UCSD-AML1 (cell line): ENCODE data around the gene HSPA12A.

Experiments used
- DNase-seq: peaks from one replicate; lab custom pipeline; 2025; ENCODE audit not compliant: unreplicated experiment; lab: John Stamatoyannopoulos, UW

Gene HSPA12A

DNA sequence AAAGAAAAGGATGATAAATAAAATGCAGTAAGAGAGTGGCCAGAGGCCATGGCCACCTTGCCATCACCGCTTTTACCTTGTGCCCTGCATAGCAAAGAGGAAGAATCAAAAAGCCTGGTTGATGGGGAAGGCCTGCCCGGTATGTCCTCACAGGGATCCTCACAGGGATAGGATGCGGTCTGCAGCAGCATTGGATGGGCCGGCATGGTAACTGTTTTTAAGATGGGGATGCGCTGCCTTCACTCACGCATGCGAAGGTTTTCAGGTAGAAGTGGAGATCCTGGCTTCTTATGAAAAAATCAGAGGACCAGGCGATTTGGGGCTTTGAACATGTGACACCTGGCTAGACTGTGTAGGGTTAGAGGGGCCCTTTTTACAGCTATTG lies 109.2 kb downstream of the HSPA12A start:
- no peak for DNase-seq

DNA sequence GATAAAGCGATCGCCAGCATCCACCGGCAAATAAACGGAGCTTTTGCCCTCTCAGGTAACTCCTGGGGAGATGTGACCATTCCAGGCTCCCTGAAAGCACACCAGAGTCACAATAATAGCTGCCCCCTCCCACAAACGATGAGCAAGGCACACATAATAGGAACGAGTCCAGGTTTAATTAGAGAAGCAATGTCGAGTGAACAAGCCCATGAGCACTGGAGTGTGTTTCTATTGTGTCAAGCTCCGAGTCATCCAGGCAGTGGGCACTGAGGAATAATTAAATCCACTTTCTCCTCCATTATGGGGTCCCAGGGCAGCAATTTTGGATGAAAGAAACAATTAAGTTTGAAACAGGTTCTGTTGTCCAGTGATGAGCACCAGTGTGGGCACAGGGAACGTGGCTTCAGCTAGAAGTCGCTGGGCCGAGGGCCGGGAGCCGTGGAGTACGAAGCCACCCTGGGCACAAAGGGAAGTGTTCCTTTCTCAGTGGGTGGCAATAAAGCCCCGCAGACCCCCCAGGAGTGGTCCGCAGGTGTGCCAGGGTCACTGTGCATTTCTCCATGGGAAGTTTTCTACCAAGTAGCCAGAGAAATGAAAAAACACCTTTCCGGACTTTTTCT lies 109.7 kb downstream of the HSPA12A start:
- DNase-seq: no peak

DNA sequence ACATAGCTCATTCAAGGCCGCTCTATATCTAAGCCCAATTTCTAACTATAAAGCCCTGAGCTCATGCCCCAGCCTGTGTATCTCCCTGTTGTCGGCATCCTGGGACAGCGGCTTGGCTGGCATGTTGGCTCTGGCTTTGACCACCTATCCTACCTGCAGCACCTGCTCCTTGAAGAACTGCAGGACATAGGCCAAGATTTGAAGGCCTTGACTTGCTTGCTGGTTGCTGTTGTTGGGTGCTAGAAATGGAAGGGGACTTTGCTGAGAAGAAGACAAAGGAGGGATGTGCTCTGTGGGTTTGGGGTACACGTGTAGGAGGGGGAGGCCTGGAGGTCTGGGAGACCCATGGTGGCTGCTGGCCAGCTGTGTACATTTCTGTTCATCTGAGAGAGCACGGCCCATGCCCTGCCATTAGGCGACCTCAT lies 110.5 kb downstream of the HSPA12A start:
- no peak for DNase-seq

DNA sequence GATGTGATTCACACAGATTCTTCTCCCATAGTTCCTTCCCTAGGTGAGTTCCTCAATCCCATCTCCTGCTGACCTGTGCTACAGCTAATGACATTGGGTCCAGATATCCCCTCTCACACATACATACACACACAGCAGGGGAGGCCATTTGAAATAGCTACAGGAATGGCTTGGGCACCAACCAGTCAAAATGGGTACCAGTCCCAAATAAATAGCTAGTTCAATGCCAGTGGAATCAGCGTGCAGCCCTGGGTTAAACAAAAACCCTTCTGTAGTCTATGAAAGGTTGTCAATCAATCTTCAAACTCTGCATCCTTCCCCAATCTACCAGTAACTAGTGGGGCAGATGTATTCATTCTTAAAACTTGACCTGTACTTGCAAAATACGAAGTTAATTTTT lies 112.3 kb downstream of the HSPA12A start:
- no peak for DNase-seq

DNA sequence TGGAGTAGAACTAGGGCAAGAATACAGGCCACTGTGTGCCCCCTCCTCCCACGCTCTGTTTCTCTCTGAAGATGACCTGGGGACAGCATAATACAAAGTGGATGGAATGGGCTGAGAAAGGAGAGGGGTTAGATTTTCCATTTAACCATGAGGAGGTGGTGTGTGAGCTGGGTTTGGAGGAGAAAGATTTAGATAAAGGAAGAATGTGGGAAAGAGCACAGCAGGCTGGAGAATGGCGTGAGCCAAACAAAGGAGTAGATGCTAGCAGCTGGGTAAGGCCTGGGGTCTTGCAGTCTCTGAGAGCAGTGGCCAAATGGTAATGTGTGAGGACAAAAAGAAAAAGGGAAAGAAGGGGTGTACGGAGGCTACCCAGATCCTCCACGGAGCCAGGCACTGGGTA lies 113.0 kb downstream of the HSPA12A start:
- DNase-seq: no peak

DNA sequence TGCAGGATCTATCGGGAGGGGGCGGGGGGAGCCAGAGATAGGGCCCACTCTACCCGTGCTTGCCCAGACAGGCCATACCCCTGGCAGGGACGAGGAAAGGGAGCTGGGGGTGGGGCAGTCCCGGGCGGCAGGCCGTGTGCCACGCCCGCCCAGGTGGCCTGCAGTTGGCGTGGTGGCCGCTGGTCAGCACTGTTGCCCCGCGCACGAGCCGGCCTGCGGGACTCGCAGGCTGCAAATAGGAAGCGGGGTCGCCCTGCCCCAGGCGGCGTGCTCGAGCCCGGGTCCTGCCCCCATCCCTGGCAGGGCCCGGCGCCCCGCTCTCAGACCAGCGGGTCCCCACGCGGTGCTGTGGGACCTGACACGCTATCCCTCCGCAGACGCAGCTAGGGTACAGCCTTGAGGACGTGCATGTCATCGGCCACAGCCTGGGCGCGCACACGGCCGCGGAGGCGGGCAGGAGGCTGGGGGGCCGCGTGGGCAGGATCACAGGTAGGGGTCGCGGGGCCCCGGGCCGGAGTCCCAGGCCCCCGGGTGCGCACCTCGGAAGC lies 114.9 kb downstream of the HSPA12A start:
- no peak for DNase-seq

DNA sequence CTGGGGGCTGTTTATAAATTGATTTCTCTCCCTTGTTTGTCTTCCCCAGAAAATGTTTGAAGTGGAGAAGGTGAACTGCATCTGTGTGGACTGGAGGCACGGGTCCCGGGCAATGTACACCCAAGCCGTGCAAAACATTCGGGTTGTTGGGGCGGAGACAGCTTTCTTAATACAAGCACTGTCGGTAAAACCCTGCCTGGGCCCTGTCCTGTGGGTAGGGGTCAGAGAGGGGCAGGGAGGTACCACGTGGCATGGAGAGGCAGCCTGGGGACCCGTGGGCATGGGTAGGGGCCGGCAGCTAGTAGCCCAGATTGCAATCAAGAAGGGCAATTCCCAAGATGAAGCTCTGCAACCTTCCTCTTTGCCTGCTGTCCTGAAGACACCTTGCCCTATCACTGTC lies 115.6 kb downstream of the HSPA12A start:
- no peak for DNase-seq

DNA sequence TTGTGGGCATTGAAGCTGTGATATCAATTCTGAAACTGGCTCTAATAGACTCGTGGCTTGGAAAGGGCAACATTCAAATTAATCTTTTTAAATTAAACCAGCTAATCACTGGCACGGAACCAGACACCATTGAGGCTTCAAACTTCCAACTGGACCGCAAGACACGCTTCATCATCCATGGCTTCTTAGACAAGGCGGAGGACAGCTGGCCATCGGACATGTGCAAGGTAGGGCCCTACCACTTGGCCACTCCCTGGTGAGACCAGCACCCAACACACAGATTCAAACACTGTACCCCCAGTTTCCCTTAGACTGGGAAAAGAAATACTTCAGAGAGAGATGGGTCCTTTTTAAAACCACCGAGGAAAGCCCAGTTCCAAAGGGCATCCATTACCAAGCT lies 116.5 kb downstream of the HSPA12A start:
- DNase-seq: no peak

DNA sequence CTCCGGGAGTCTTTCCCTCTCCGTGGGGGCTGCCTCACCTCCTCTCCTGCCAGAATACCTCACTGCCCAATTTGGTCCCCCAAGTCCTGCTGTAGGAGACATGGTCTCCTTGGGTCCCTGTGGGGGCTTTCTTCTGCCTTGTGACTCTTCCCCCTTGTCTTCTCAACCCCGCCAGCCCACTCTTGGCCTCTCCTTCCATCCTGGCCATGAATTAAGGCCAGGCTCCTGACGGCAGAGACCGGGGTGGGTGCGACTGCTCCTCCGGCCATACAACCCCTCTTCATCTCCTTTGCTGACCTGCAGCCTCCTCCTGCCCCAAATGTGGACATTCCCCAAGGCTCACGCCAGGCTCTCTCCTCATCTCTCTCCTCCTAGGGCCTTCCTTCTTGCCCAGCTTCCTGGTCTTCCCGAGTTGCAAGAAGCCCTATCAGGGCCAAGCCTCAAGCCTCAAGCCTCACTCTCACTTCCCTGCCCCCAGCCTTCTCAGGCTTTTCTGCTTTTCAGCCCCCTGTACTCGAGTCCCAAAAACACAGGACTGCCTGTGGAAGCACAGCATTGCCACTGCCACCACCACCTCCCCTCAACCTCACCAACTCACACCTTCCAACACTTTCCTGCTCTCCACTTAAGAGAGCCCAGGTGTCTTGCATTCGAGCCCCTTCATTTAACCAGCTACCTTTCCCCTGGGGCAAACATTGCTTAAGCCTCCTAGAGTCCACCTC lies 120.3 kb downstream of the HSPA12A start:
- DNase-seq: no peak

DNA sequence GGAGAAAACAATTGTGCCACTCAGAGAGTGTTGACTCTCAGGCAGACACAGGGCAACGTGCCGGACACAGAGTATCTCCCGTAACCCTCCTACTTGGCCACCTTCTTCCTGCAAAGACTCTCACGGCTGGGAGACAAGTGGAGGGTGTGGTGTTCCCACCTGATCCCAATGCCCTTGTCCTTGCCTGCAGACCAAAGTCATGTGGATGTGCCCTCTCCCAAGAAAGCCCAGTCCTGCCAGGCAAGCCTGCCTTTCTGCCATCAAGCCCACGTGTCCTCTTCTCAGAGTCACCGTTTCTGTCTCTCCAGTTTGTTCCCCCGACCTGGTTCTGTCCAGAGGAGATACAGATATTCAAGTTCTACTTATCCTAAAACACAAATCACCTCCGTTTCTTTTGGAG lies 120.9 kb downstream of the HSPA12A start:
- DNase-seq: no peak
